ENCODE results near the gene LITAF. TPM values are rescaled to one million over a fixed set of nuclear protein-coding genes. Genes with fewer than 3 reads are reported as not detected.

LITAF gene
- total and polyA plus RNA-seq, 7 donors, result 5.0 to 60.2 (median 20.7) TPM

- no peaks in the 10 kb centered on the region for H3K4me1 ChIP-seq
- H3K36me3 ChIP-seq (ENCODE audit: insufficient read depth in 1 of 2, low read depth in 1 of 2), result no peaks in the 10 kb centered on the region
- no peak for TF ChIP-seq CTCF (IDR thresholded peaks at IDR 0.05)
- intact Hi-C loops (cut with DNase I), result no loop called here
- 30 to 43% (median 37%) methylated on average over 19 of the region's 19 CpGs for WGBS, 3 donors
- no peak overlapping the region for H3K27ac ChIP-seq
- peak overlapping the region; percentile 46 for H3K4me3 ChIP-seq
- no peaks in the 10 kb centered on the region for H3K27me3 ChIP-seq (ENCODE audit: insufficient read depth in 3 of 3, low read length in 2 of 3)
- no peaks in the 10 kb centered on the region for H3K9me3 ChIP-seq
- ATAC-seq (peak in 1 of 4 donors; percentile 42), DNase-seq (peak in 1 of 2 donors; percentile 46)
Observed at GRCh38 chr16:11621920-11622651, 35.4 kb upstream of the LITAF start.

DNA sequence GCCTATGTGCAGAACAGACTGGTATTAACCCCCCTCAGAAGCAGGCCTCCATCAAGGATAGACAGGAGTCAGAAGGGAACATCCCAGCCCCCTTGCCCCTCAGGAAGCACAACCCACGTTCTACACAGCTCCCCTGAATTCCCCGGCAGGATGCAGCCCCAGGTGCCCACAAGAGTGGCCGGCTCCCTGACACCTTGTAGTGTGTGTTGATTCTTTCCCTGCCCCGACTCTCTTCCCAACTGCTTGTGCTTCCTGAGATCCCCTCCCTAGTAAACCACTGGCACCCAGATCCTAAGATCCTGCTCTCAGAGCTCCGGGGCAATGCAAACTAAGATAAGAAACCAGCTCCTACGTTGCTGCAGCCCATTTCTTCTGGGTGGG, 34.8 kb upstream of the LITAF start:
- intact Hi-C loops (cut with DNase I), result no loop called here
- peak overlapping the region; percentile 46 for H3K4me3 ChIP-seq
- no peaks in the 10 kb centered on the region for H3K36me3 ChIP-seq (ENCODE audit: insufficient read depth in 1 of 2, low read depth in 1 of 2)
- no peaks in the 10 kb centered on the region for H3K27me3 ChIP-seq (ENCODE audit: insufficient read depth in 3 of 3, low read length in 2 of 3)
- H3K9me3 ChIP-seq, result no peaks in the 10 kb centered on the region
- ATAC-seq (no peak), DNase-seq (no peak)
- no peaks in the 10 kb centered on the region for H3K4me1 ChIP-seq
- no peak overlapping the region for H3K27ac ChIP-seq
- WGBS, 3 donors, result 60 to 69% (median 61%) methylated on average over 6 of the region's 6 CpGs
- TF ChIP-seq CTCF (IDR thresholded peaks at IDR 0.05), result no peak

DNA sequence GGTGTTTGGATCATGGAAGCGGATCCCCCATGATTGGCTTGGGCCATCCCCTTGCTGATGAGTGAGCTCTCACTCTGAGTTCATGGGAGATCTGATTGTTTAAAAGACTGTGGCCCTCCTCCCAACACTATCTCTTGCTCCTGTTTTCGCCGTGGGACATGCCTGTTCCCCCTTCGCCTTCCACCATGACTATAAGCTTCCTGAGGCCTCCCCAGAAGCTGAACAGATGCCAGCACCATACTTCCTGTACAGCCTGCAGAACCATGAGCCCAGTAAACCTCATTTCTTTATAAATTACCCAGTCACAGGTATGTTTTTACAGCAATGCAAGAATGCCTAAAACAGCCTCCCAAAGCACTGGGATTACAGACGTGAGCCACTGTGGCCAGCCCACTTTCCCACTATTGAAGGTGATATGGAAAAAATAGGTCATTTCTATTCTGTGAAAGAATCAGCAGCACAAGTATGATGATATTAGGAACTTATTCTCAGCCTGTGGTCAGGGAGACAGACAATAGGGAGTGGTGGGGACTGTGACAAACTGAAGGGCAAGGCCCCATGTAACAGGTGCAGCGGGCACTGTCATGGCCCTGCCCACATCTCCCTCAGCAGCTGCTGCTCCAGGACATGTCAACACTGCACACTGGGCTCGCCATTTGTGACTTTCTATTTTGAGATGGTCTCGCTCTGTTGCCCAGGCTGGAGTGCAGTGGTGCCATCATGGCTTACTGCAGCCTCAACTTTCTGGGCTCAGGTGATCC, 33.7 kb upstream of the LITAF start:
- 81 to 94% (median 93%) methylated on average over 8 of the region's 8 CpGs for WGBS, 3 donors
- Histone ChIP-seq H3K9me3 (no peaks in the 10 kb centered on the region), H3K4me1 (no peaks in the 10 kb centered on the region), H3K4me3 (no peak overlapping the region), H3K27me3 (ENCODE audit: insufficient read depth in 3 of 3, low read length in 2 of 3) (no peaks in the 10 kb centered on the region), H3K36me3 (ENCODE audit: insufficient read depth in 1 of 2, low read depth in 1 of 2) (no peaks in the 10 kb centered on the region), H3K27ac (no peak overlapping the region)
- intact Hi-C loops (cut with DNase I), result no loop called here
- no peak for TF ChIP-seq CTCF (IDR thresholded peaks at IDR 0.05)
- ATAC-seq, result peak in 2 of 4 donors; percentile 47 to 64
- no peak for DNase-seq

- Histone ChIP-seq H3K9me3 (no peaks in the 10 kb centered on the region), H3K4me1 (peaks cover 4% of the 10 kb centered on the region), H3K4me3 (no peak overlapping the region), H3K27ac (no peak overlapping the region), H3K27me3 (ENCODE audit: insufficient read depth in 3 of 3, low read length in 2 of 3) (no peaks in the 10 kb centered on the region), H3K36me3 (ENCODE audit: insufficient read depth in 1 of 2, low read depth in 1 of 2) (no peaks in the 10 kb centered on the region)
- no peak for TF ChIP-seq CTCF (IDR thresholded peaks at IDR 0.05)
- intact Hi-C loops (cut with DNase I), result no loop called here
- no peak for DNase-seq
- WGBS, 3 donors, result 86 to 92% (median 90%) methylated on average over 2 of the region's 2 CpGs
- peak in 1 of 4 donors; percentile 25 for ATAC-seq
Observed at GRCh38 chr16:11619327-11619851, 32.7 kb upstream of the LITAF start.

All from psoas muscle (tissue), 8 donors.